Measurements from ENCODE around the gene VMAC. TPM values are rescaled to one million over a fixed set of nuclear protein-coding genes. Genes with fewer than 3 reads are reported as not detected.

VMAC gene
- polyA plus RNA-seq, 2 of the 4 experiments (the other 2 are of a cell fraction): 1.1 to 1.6 TPM

GRCh38 chr19:5867201-5868136, 37.2 kb upstream of the VMAC start:
- CTCF ChIA-PET: no interaction called here
- no peak for ATAC-seq

GRCh38 chr19:5870986-5871394, 33.7 kb upstream of the VMAC start:
- POLR2A ChIA-PET: interaction anchor here (1.0 kb wide), 1 partner anchor 43 kb away, joined by 4 read pairs; no protein-coding TSS in a partner anchor
- DNase-seq (ENCODE audit: low read depth in 1 of 2, low spot score in 1 of 2): no peak
- Histone ChIP-seq H3K27ac (peak overlapping the region; percentile 42 to 70; a peak in 2 of 6 replicates), H3K4me1 (peaks cover 15% of the 10 kb centered on the region; the same call in 2 of the 3 replicates), H3K4me3 (no peak overlapping the region), H3K9me3 (no peaks in the 10 kb centered on the region), H3K4me2 (0 out of 3 replicates have a peak overlapping the region, but pooled peaks have one; percentile 17)
- peak in 1 of 2 experiments; percentile 41; a peak in 1 of 6 replicates for ATAC-seq
- CTCF ChIA-PET: interaction anchor here (0.7 to 2.4 kb wide), 3 partner anchors 22 to 67 kb away, joined by 3 to 7 read pairs (median 3); partner anchors contain the start of gene NRTN
- TF ChIP-seq CEBPB (IDR thresholded peaks at IDR 0.05) (peak in 1 of 2 experiments; percentile 18; a peak in 1 of 4 replicates), GATA3 (IDR thresholded peaks at IDR 0.05; ENCODE audit: borderline replicate concordance) (no peak), PHF8 (IDR thresholded peaks at IDR 0.05; ENCODE audit: borderline replicate concordance, low read depth) (no peak), HOXB5 (CRISPR knock-in tag; IDR thresholded peaks at IDR 0.05) (no peak)
- FAIRE-seq: no peak
- 58% methylated on average over 12 of the region's 12 CpGs for WGBS (ENCODE audit: missing lambda C conversion rate)

More at GRCh38 chr19:5867201-5868136, 37.2 kb upstream of the VMAC start:
- FAIRE-seq (no peak), DNase-seq (ENCODE audit: low read depth in 1 of 2, low spot score in 1 of 2) (no peak)
- H3K4me3 ChIP-seq: no peak overlapping the region
- no peaks in the 10 kb centered on the region for H3K9me3 ChIP-seq
- no peak overlapping the region for H3K27ac ChIP-seq
- TF ChIP-seq E2F6 (IDR thresholded peaks at IDR 0.05; ENCODE audit: borderline replicate concordance, low read depth) (no peak), PHF8 (IDR thresholded peaks at IDR 0.05; ENCODE audit: borderline replicate concordance, low read depth) (no peak), SMC3 (IDR thresholded peaks at IDR 0.05) (no peak), RNF2 (IDR thresholded peaks at IDR 0.05; ENCODE audit: borderline replicate concordance, low read depth) (no peak), FOXS1 (CRISPR knock-in tag; IDR thresholded peaks at IDR 0.05) (no peak), JUNB (IDR thresholded peaks at IDR 0.05) (no peak), TP53 (CRISPR knock-in tag; IDR thresholded peaks at IDR 0.05) (no peak), NFE2L2 (conservative IDR thresholded peaks at IDR 0.05; ENCODE audit: low read length) (no peak), SREBF2 (IDR thresholded peaks at IDR 0.05) (no peak), EP300 (IDR thresholded peaks at IDR 0.05) (no peak), RCOR1 (IDR thresholded peaks at IDR 0.05; ENCODE audit: low read depth, low read length) (no peak), ZSCAN20 (CRISPR knock-in tag; IDR thresholded peaks at IDR 0.05) (no peak), BCL3 (IDR thresholded peaks at IDR 0.05) (no peak), MAZ (IDR thresholded peaks at IDR 0.05; ENCODE audit: borderline replicate concordance, low read depth, low read length) (no peak)
- 72% methylated on average over 15 of the region's 31 CpGs for WGBS (ENCODE audit: missing lambda C conversion rate)
- POLR2A ChIA-PET: interaction anchor here (1.7 kb wide), 1 partner anchor 40 kb away, joined by 5 read pairs; no protein-coding TSS in a partner anchor
- H3K4me2 ChIP-seq: no peak overlapping the region
- peaks cover 6% of the 10 kb centered on the region; the same call in 1 of the 3 replicates for H3K4me1 ChIP-seq

GRCh38 chr19:5873617-5874199, 31.0 kb upstream of the VMAC start:
- DNase-seq (ENCODE audit: low read depth in 1 of 2, low spot score in 1 of 2) (no peak), FAIRE-seq (no peak), ATAC-seq (no peak)
- no peaks in the 10 kb centered on the region for H3K9me3 ChIP-seq
- POLR2A ChIA-PET: no interaction called here
- CTCF ChIA-PET: no interaction called here
- no peak overlapping the region for H3K4me3 ChIP-seq
- H3K4me1 ChIP-seq: peaks cover 15% of the 10 kb centered on the region; the same call in 2 of the 3 replicates
- no peak overlapping the region for H3K4me2 ChIP-seq
- no peak overlapping the region for H3K27ac ChIP-seq
- TF ChIP-seq NFE2L2 (conservative IDR thresholded peaks at IDR 0.05; ENCODE audit: low read length) (no peak), RNF2 (IDR thresholded peaks at IDR 0.05; ENCODE audit: borderline replicate concordance, low read depth) (no peak), HMGXB4 (CRISPR knock-in tag; IDR thresholded peaks at IDR 0.05; ENCODE audit: borderline replicate concordance) (no peak), CHD4 (IDR thresholded peaks at IDR 0.05; ENCODE audit: borderline replicate concordance) (no peak), EHF (CRISPR knock-in tag; IDR thresholded peaks at IDR 0.05) (no peak), HOXB5 (CRISPR knock-in tag; IDR thresholded peaks at IDR 0.05) (no peak), EP300 (IDR thresholded peaks at IDR 0.05) (no peak), RCOR1 (IDR thresholded peaks at IDR 0.05; ENCODE audit: low read depth, low read length) (no peak), PHF8 (IDR thresholded peaks at IDR 0.05; ENCODE audit: borderline replicate concordance, low read depth) (no peak), ZSCAN20 (CRISPR knock-in tag; IDR thresholded peaks at IDR 0.05) (no peak)
- 89% methylated on average over 4 of the region's 12 CpGs for WGBS (ENCODE audit: missing lambda C conversion rate)
